GM23338 (cell line): ENCODE measurements around the gene CALR3. TPM values are rescaled to one million over a fixed set of nuclear protein-coding genes. Genes with fewer than 3 reads are reported as not detected.
A peak's percentile ranks its signal among the peaks of the same experiment; 100 is the strongest.

Experiments used
- ATAC-seq: fragments of 200-7000 bp; cut with Tn5 transposase; 3 replicates; pipeline ENCODE4 v1.9.1; 2020
- DNase-seq: peaks from one replicate; pipeline ENCODE4 v3.0.0-alpha.2; 2015; ENCODE audit warnings: low spot score
- H2AFZ ChIP-seq: fragments of 200-600 bp; sonication (generic); 2 replicates; pipeline ENCODE4 v1.8.0; 2016; ENCODE audit warnings: antibody characterized with exemption, mild to moderate bottlenecking, moderate library complexity
- H3F3A ChIP-seq: fragments of 200-600 bp; sonication (generic); replicated peaks from 2 replicates; pipeline ENCODE4 v1.8.0; 2017; ENCODE audit warnings: antibody characterized with exemption, mixed run types, low read depth
- H3K27ac ChIP-seq: fragments of 200-600 bp; sonication (generic); 2 replicates; pipeline ENCODE4 v1.6.1; 2016; ENCODE audit warnings: low read depth
- H3K27me3 ChIP-seq: fragments of 200-600 bp; sonication (generic); 2 replicates; pipeline ENCODE4 v1.8.0; 2016; ENCODE audit warnings: mild to moderate bottlenecking, mixed run types, moderate library complexity; ENCODE audit not compliant: insufficient read depth
- H3K36me3 ChIP-seq: fragments of 200-600 bp; sonication (generic); 2 replicates; pipeline ENCODE4 v1.8.0; 2016; ENCODE audit warnings: mild to moderate bottlenecking; ENCODE audit not compliant: insufficient read depth
- H3K4me1 ChIP-seq: fragments of 200-600 bp; sonication (generic); 2 replicates; pipeline ENCODE4 v1.8.0; 2016; ENCODE audit warnings: mild to moderate bottlenecking, moderate library complexity; ENCODE audit not compliant: insufficient read depth
- H3K4me2 ChIP-seq: fragments of 200-600 bp; sonication (generic); 2 replicates; pipeline ENCODE4 v1.7.1; 2017; ENCODE audit warnings: mixed run types
- H3K4me3 ChIP-seq: fragments of 200-600 bp; sonication (generic); 2 replicates; pipeline ENCODE4 v1.6.1; 2016; ENCODE audit warnings: mixed run types
- H3K79me2 ChIP-seq: fragments of 200-600 bp; sonication (generic); replicated peaks from 2 replicates; pipeline ENCODE4 v1.8.0; 2017; ENCODE audit warnings: mild to moderate bottlenecking; ENCODE audit not compliant: insufficient read depth
- H3K9me2 ChIP-seq: fragments of 200-600 bp; sonication (generic); 2 replicates; pipeline ENCODE4 v1.8.0; 2017; ENCODE audit not compliant: insufficient read depth
- H4K20me1 ChIP-seq: fragments of 200-600 bp; sonication (generic); replicated peaks from 2 replicates; pipeline ENCODE4 v1.8.0; 2017; ENCODE audit warnings: mild to moderate bottlenecking; ENCODE audit not compliant: insufficient read depth
- H3K27ac Mint-ChIP-seq: 2 replicates; pipeline ENCODE4 v1.8.0; 2020; ENCODE audit warnings: inconsistent platforms, mild to moderate bottlenecking, moderate library complexity, mixed read lengths
- H3K27me3 Mint-ChIP-seq: 3 replicates; pipeline ENCODE4 v1.8.0; 2022; ENCODE audit warnings: low read depth, mild to moderate bottlenecking, moderate library complexity, mixed read lengths, inconsistent platforms; ENCODE audit not compliant: insufficient read depth, poor library complexity
- H3K36me3 Mint-ChIP-seq: 3 replicates; pipeline ENCODE4 v1.8.0; 2021; ENCODE audit warnings: low read depth, mild to moderate bottlenecking, inconsistent platforms, moderate library complexity, mixed read lengths
- H3K4me1 Mint-ChIP-seq: 3 replicates; pipeline ENCODE4 v1.8.0; 2020; ENCODE audit warnings: mild to moderate bottlenecking, inconsistent platforms, mixed read lengths
- H3K4me3 Mint-ChIP-seq: 3 replicates; pipeline ENCODE4 v1.8.0; 2021; ENCODE audit warnings: moderate library complexity, mild to moderate bottlenecking, inconsistent platforms, mixed read lengths
- H3K9me3 Mint-ChIP-seq: 3 replicates; pipeline ENCODE4 v1.8.0; 2020; ENCODE audit warnings: moderate library complexity, mild to moderate bottlenecking, inconsistent platforms, mixed read lengths
- CREB1 ChIP-seq: fragments of 250-450 bp; sonication (Bioruptor Pico); IDR thresholded peaks from 2 replicates; pipeline ENCODE4 v1.5.0; 2020; ENCODE audit warnings: low read depth, mild to moderate bottlenecking, moderate library complexity
- EZH2 ChIP-seq: fragments of 200-600 bp; sonication (generic); IDR thresholded peaks from one replicate; pipeline ENCODE4 v1.8.0; 2017; ENCODE audit warnings: antibody characterized with exemption, mild to moderate bottlenecking, low read depth; ENCODE audit not compliant: unreplicated experiment
- EZH2phosphoT487 ChIP-seq: fragments of 200-600 bp; sonication (generic); IDR thresholded peaks from one replicate; pipeline ENCODE4 v1.8.1; 2018; ENCODE audit warnings: antibody characterized with exemption; ENCODE audit not compliant: unreplicated experiment
- JUNB ChIP-seq: IDR thresholded peaks from one replicate; pipeline ENCODE4 v1.6.1; 2016; ENCODE audit warnings: antibody characterized with exemption; ENCODE audit not compliant: unreplicated experiment
- NANOG ChIP-seq: IDR thresholded peaks from 2 replicates; pipeline ENCODE4 v1.6.1; 2016; ENCODE audit warnings: antibody characterized with exemption, borderline replicate concordance
- POLR2AphosphoS5 ChIP-seq: IDR thresholded peaks from 2 replicates; pipeline ENCODE4 v1.6.1; 2016; ENCODE audit warnings: antibody characterized with exemption, low read depth
- STAT1 ChIP-seq: IDR thresholded peaks from one replicate; pipeline ENCODE4 v1.6.1; 2016; ENCODE audit warnings: antibody characterized with exemption; ENCODE audit not compliant: unreplicated experiment
- ZNF114 ChIP-seq: fragments of 250-450 bp; sonication (Bioruptor Pico); IDR thresholded peaks from 2 replicates; pipeline ENCODE4 v1.5.0; 2020; ENCODE audit warnings: mild to moderate bottlenecking, moderate library complexity
- ZNF331 ChIP-seq: fragments of 250-450 bp; sonication (Bioruptor Pico); IDR thresholded peaks from 2 replicates; pipeline ENCODE4 v1.5.0; 2020; ENCODE audit warnings: low read depth, mild to moderate bottlenecking, moderate library complexity
- polyA plus RNA-seq: library from polyadenylated mRNA; unstranded; fragments of >200 nt; fragmentation: Nextera tagmentation; extraction: Ambion mirVana; gene quantifications from 2 replicates; pipeline ENCODE4 v1.2.1, GENCODE V29; 2016
- total RNA-seq: library from RNA; depleted of rRNA; stranded (reverse); fragments of >200 nt; shearing (Covaris generic); gene quantifications from 2 replicates; pipeline ENCODE4 v1.2.3, GENCODE V29; 2014
- TF ChIP-seq, protein P1 (sequence below): IDR thresholded peaks from one replicate; pipeline ENCODE4 v1.6.1; 2018; ENCODE audit warnings: antibody characterized with exemption; ENCODE audit not compliant: unreplicated experiment
- TF ChIP-seq, protein P2 (sequence below): IDR thresholded peaks from 2 replicates; pipeline ENCODE4 v1.6.1; 2016; ENCODE audit warnings: antibody characterized with exemption
- TF ChIP-seq, protein P3 (sequence below): fragments of 250-450 bp; sonication (Bioruptor Pico); IDR thresholded peaks from 2 replicates; pipeline ENCODE4 v1.5.0; 2020; ENCODE audit warnings: mild to moderate bottlenecking, moderate library complexity
- TF ChIP-seq, protein P4 (sequence below), 2 experiments: fragments of 200-600 bp in 1 of 2; sonication (generic) in 1 of 2; conservative IDR thresholded peaks; 2 replicates each; pipeline versions ENCODE4 v1.5.1 to v1.6.1; 2016 to 2017; ENCODE audit warnings: antibody characterized with exemption in 2 of 2, low read depth in 2 of 2, mild to moderate bottlenecking in 2 of 2, moderate library complexity in 1 of 2

The CALR3 gene
- total and polyA plus RNA-seq, 2 experiments from 2014 or later = 0.42 to 0.66 TPM

DNA sequence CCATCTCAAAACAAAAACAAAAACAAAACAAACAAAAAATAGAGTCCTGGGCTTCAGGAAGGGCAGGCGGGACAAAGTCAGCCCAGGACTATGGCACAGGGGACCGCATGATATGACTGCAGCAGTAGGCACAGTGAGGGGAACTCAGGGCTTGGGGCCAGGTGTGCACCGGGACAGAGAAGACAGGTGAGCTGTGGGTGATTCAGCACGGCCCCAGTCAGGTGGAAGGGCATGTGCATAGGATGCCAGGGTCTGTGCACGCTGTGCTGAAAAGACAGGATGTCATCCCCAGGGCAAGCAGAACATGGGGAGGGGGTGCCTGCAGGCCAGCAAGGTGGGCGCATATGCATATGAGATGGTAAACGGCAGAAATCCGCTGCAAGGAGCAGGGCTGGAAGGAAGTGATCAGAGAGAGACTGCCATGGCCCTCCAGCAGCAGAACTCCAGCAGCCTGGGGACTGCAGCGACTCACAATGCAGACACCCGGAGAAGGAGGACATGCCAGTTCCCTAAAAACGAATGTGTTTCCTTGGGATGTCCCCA lies 39.2 kb downstream of the CALR3 start:
- Histone ChIP-seq H2AFZ (no peak overlapping the region), H3K4me3 (0 out of 2 replicates have a peak overlapping the region, but pooled peaks have one; percentile 35), H3K79me2 (peaks cover 100% of the 10 kb centered on the region), H3K36me3 (no peaks in the 10 kb centered on the region), H3K27me3 (no peaks in the 10 kb centered on the region), H3K27ac (peak overlapping the region; percentile 78; the same call in 1 of the 2 replicates), H3F3A (no peaks in the 10 kb centered on the region; the same call in 1 of the 2 replicates), H4K20me1 (peaks cover 43% of the 10 kb centered on the region), H3K9me2 (no peaks in the 10 kb centered on the region), H3K4me1 (peaks cover 35% of the 10 kb centered on the region), H3K4me2 (peak overlapping the region; percentile 73)
- ATAC-seq (peak; percentile 15; the same call in 2 of the 3 replicates), DNase-seq (peak; percentile 51)
- Mint-ChIP-seq H3K9me3 (no peaks in the 10 kb centered on the region), H3K27me3 (peaks cover 14% of the 10 kb centered on the region), H3K36me3 (peaks cover 3% of the 10 kb centered on the region; the same call in 1 of the 3 replicates), H3K4me1 (peaks cover 47% of the 10 kb centered on the region), H3K27ac (peak overlapping the region; percentile 95), H3K4me3 (peak overlapping the region; percentile 55; the same call in 2 of the 3 replicates)
- TF ChIP-seq NANOG (no peak), POLR2AphosphoS5 (no peak), ZNF114 (CRISPR knock-in tag) (no peak), JUNB (no peak), EZH2 (no peak), EZH2phosphoT487 (no peak), CREB1 (CRISPR knock-in tag) (no peak), STAT1 (no peak), ZNF331 (CRISPR knock-in tag) (no peak)
- TF ChIP-seq, protein P1, sequence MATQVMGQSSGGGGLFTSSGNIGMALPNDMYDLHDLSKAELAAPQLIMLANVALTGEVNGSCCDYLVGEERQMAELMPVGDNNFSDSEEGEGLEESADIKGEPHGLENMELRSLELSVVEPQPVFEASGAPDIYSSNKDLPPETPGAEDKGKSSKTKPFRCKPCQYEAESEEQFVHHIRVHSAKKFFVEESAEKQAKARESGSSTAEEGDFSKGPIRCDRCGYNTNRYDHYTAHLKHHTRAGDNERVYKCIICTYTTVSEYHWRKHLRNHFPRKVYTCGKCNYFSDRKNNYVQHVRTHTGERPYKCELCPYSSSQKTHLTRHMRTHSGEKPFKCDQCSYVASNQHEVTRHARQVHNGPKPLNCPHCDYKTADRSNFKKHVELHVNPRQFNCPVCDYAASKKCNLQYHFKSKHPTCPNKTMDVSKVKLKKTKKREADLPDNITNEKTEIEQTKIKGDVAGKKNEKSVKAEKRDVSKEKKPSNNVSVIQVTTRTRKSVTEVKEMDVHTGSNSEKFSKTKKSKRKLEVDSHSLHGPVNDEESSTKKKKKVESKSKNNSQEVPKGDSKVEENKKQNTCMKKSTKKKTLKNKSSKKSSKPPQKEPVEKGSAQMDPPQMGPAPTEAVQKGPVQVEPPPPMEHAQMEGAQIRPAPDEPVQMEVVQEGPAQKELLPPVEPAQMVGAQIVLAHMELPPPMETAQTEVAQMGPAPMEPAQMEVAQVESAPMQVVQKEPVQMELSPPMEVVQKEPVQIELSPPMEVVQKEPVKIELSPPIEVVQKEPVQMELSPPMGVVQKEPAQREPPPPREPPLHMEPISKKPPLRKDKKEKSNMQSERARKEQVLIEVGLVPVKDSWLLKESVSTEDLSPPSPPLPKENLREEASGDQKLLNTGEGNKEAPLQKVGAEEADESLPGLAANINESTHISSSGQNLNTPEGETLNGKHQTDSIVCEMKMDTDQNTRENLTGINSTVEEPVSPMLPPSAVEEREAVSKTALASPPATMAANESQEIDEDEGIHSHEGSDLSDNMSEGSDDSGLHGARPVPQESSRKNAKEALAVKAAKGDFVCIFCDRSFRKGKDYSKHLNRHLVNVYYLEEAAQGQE = no peak
- TF ChIP-seq, protein P2, sequence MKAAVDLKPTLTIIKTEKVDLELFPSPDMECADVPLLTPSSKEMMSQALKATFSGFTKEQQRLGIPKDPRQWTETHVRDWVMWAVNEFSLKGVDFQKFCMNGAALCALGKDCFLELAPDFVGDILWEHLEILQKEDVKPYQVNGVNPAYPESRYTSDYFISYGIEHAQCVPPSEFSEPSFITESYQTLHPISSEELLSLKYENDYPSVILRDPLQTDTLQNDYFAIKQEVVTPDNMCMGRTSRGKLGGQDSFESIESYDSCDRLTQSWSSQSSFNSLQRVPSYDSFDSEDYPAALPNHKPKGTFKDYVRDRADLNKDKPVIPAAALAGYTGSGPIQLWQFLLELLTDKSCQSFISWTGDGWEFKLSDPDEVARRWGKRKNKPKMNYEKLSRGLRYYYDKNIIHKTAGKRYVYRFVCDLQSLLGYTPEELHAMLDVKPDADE = no peak
- TF ChIP-seq, protein P3, sequence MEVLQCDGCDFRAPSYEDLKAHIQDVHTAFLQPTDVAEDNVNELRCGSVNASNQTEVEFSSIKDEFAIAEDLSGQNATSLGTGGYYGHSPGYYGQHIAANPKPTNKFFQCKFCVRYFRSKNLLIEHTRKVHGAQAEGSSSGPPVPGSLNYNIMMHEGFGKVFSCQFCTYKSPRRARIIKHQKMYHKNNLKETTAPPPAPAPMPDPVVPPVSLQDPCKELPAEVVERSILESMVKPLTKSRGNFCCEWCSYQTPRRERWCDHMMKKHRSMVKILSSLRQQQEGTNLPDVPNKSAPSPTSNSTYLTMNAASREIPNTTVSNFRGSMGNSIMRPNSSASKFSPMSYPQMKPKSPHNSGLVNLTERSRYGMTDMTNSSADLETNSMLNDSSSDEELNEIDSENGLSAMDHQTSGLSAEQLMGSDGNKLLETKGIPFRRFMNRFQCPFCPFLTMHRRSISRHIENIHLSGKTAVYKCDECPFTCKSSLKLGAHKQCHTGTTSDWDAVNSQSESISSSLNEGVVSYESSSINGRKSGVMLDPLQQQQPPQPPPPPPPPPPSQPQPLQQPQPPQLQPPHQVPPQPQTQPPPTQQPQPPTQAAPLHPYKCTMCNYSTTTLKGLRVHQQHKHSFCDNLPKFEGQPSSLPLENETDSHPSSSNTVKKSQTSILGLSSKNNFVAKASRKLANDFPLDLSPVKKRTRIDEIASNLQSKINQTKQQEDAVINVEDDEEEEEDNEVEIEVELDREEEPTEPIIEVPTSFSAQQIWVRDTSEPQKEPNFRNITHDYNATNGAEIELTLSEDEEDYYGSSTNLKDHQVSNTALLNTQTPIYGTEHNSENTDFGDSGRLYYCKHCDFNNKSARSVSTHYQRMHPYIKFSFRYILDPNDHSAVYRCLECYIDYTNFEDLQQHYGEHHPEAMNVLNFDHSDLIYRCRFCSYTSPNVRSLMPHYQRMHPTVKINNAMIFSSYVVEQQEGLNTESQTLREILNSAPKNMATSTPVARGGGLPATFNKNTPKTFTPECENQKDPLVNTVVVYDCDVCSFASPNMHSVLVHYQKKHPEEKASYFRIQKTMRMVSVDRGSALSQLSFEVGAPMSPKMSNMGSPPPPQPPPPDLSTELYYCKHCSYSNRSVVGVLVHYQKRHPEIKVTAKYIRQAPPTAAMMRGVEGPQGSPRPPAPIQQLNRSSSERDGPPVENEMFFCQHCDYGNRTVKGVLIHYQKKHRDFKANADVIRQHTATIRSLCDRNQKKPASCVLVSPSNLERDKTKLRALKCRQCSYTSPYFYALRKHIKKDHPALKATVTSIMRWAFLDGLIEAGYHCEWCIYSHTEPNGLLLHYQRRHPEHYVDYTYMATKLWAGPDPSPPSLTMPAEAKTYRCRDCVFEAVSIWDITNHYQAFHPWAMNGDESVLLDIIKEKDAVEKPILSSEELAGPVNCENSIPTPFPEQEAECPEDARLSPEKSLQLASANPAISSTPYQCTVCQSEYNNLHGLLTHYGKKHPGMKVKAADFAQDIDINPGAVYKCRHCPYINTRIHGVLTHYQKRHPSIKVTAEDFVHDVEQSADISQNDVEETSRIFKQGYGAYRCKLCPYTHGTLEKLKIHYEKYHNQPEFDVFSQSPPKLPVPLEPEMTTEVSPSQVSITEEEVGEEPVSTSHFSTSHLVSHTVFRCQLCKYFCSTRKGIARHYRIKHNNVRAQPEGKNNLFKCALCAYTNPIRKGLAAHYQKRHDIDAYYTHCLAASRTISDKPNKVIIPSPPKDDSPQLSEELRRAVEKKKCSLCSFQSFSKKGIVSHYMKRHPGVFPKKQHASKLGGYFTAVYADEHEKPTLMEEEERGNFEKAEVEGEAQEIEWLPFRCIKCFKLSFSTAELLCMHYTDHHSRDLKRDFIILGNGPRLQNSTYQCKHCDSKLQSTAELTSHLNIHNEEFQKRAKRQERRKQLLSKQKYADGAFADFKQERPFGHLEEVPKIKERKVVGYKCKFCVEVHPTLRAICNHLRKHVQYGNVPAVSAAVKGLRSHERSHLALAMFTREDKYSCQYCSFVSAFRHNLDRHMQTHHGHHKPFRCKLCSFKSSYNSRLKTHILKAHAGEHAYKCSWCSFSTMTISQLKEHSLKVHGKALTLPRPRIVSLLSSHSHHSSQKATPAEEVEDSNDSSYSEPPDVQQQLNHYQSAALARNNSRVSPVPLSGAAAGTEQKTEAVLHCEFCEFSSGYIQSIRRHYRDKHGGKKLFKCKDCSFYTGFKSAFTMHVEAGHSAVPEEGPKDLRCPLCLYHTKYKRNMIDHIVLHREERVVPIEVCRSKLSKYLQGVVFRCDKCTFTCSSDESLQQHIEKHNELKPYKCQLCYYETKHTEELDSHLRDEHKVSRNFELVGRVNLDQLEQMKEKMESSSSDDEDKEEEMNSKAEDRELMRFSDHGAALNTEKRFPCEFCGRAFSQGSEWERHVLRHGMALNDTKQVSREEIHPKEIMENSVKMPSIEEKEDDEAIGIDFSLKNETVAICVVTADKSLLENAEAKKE (CRISPR knock-in tag) = no peak
- TF ChIP-seq, protein P4, sequence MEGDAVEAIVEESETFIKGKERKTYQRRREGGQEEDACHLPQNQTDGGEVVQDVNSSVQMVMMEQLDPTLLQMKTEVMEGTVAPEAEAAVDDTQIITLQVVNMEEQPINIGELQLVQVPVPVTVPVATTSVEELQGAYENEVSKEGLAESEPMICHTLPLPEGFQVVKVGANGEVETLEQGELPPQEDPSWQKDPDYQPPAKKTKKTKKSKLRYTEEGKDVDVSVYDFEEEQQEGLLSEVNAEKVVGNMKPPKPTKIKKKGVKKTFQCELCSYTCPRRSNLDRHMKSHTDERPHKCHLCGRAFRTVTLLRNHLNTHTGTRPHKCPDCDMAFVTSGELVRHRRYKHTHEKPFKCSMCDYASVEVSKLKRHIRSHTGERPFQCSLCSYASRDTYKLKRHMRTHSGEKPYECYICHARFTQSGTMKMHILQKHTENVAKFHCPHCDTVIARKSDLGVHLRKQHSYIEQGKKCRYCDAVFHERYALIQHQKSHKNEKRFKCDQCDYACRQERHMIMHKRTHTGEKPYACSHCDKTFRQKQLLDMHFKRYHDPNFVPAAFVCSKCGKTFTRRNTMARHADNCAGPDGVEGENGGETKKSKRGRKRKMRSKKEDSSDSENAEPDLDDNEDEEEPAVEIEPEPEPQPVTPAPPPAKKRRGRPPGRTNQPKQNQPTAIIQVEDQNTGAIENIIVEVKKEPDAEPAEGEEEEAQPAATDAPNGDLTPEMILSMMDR (conservative IDR thresholded peaks at IDR 0.05; ENCODE audit: low read depth in 2 of 2) = no peak
